ENCODE data around the gene NPY4R. TPM values are rescaled to one million over a fixed set of nuclear protein-coding genes. Genes with fewer than 3 reads are reported as not detected.
"Not testable (repeated sequence)": the region's sequence is repeated elsewhere in the genome, so short reads cannot be mapped to it uniquely, and the experiment has no call there.

Gene NPY4R
- total and polyA plus RNA-seq, 2 donors (not counting 1 experiment from before 2014, with no cell fraction given), result 0.07 TPM; not detected in 1

DNA sequence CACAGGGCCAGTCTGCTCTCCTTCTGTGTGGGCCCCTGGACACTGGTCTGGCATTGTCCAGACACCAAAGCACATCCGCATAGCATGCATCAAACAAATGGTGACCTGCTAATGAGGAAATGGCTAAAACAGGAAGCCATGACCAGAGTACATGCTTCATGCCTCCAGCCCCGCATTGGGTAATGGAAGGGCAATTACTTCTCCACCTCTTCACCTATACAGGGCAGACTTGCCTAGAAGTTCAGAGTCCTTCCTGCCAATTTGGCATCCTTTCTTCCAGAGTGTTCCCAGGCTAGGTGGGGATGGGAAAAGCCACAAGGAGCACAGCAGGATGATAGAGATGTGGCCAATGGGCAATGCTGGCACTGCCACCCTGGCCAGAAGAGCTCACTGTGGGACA lies 32.1 kb upstream of the NPY4R start:
- H3K27ac ChIP-seq (ENCODE audit: insufficient read depth, low read length); H3K36me3 ChIP-seq (ENCODE audit: control insufficient read depth, insufficient read depth, low read length); DNase-seq (ENCODE audit: low read depth in 2 of 2); H4K20me1 ChIP-seq (ENCODE audit: control insufficient read depth, extremely low read depth, insufficient read depth, low read length); H3K27me3 ChIP-seq (ENCODE audit: control insufficient read depth, insufficient read depth, low read length); H3K9ac ChIP-seq (ENCODE audit: insufficient read depth, low read length); H3K79me2 ChIP-seq (ENCODE audit: control insufficient read depth, insufficient read depth, low read length); H3K4me1 ChIP-seq (ENCODE audit: control insufficient read depth, extremely low read depth, insufficient read depth, low read length); H3K9me3 ChIP-seq (ENCODE audit: control insufficient read depth, insufficient read depth, low read depth, low read length); H3K4me2 ChIP-seq (ENCODE audit: extremely low read depth, insufficient read depth, low read length); H3K4me3 ChIP-seq (replicated peaks in 1 of 4; ENCODE audit: control extremely low read depth in 1 of 4, insufficient read depth in 1 of 4, low read depth in 3 of 4, low read length in 4 of 4); H2AFZ ChIP-seq (ENCODE audit: low read length): not testable (repeated sequence)

DNA sequence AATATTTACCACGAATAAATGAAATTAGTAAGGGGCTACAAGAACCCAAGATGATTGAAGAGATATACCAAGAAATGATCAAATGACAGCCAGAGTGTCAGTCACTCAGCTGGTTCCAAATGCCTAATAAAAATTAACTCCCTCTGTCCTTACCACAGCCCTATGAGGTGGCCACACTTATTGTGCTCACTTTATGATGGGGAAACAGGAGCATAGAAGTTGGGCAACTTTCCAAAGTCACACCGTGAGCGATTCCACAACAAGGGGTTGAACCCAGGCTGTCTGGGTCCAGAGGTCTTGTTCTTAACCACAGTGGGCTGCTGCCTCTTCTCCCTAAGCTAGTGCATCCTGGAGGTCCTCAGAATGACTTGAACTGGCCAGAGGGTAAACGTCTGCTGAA lies 31.6 kb upstream of the NPY4R start:
- not testable (repeated sequence) for H3K4me3 ChIP-seq (replicated peaks in 1 of 4; ENCODE audit: control extremely low read depth in 1 of 4, insufficient read depth in 1 of 4, low read depth in 3 of 4, low read length in 4 of 4); H3K27ac ChIP-seq (ENCODE audit: insufficient read depth, low read length); H3K4me2 ChIP-seq (ENCODE audit: extremely low read depth, insufficient read depth, low read length); DNase-seq (ENCODE audit: low read depth in 2 of 2); H3K9ac ChIP-seq (ENCODE audit: insufficient read depth, low read length); H3K36me3 ChIP-seq (ENCODE audit: control insufficient read depth, insufficient read depth, low read length); H3K4me1 ChIP-seq (ENCODE audit: control insufficient read depth, extremely low read depth, insufficient read depth, low read length); H3K9me3 ChIP-seq (ENCODE audit: control insufficient read depth, insufficient read depth, low read depth, low read length); H3K27me3 ChIP-seq (ENCODE audit: control insufficient read depth, insufficient read depth, low read length); H4K20me1 ChIP-seq (ENCODE audit: control insufficient read depth, extremely low read depth, insufficient read depth, low read length); H3K79me2 ChIP-seq (ENCODE audit: control insufficient read depth, insufficient read depth, low read length); H2AFZ ChIP-seq (ENCODE audit: low read length)

DNA sequence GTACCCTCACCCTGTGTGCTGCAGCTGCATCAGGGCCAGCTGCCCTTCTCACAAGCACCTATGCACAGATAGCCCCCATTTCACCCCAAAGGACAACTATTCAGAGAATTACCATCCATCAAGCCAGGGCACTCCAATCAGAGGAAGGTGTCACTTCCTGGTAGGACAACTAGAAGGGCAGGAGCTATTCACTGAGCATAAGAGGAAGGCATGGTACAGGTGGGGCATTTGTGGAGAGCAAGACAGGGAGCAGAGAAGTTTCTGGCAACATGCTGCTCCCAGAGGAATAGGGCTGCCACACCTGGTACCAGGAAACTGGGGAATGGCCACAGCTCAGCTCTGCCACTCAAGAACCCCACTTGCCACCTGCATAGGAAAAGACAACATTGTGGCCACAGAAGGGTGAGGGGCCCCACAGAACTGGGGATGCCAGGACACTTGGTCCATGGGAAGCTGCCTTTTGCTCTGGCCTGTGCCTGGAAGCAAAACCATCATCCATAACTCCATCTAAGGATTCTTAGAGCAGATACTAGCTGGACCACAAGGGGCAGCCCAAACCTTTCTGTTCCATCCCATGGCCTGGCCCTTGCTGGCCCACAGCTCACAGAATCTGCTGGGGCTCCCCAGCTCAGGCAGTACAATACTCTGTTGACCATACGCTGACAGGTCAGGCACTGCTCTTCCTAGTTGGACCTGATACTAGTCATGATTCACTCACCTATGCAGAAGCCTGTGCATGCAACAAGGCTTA lies 25.8 kb upstream of the NPY4R start:
- not testable (repeated sequence) for H3K4me2 ChIP-seq (ENCODE audit: extremely low read depth, insufficient read depth, low read length); H3K27me3 ChIP-seq (ENCODE audit: control insufficient read depth, insufficient read depth, low read length); H3K9me3 ChIP-seq (ENCODE audit: control insufficient read depth, insufficient read depth, low read depth, low read length); DNase-seq (ENCODE audit: low read depth in 2 of 2); H3K36me3 ChIP-seq (ENCODE audit: control insufficient read depth, insufficient read depth, low read length); H3K4me1 ChIP-seq (ENCODE audit: control insufficient read depth, extremely low read depth, insufficient read depth, low read length); H3K9ac ChIP-seq (ENCODE audit: insufficient read depth, low read length); H3K27ac ChIP-seq (ENCODE audit: insufficient read depth, low read length); H3K79me2 ChIP-seq (ENCODE audit: control insufficient read depth, insufficient read depth, low read length); H2AFZ ChIP-seq (ENCODE audit: low read length); H3K4me3 ChIP-seq (replicated peaks in 1 of 4; ENCODE audit: control extremely low read depth in 1 of 4, insufficient read depth in 1 of 4, low read depth in 3 of 4, low read length in 4 of 4); H4K20me1 ChIP-seq (ENCODE audit: control insufficient read depth, extremely low read depth, insufficient read depth, low read length)

DNA sequence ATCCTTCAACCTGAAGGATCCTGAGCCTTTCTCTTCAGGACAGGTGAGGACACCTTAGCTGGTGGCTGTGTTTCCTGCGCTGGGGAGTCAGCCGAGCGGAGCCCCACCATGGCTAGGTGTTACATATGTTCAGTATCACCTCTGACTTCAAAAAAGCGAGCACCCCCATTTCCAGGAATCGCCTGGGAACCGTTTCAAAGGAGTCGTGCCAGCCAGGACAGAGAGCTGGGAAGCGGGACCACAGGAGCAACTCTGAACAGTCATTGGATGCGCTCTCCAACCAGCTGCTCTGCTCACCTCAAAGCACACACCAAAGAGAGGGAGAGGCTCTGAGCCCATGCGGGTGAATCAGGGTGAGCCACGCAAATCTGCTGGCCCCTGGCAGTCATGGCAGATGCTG lies 24.5 kb upstream of the NPY4R start:
- H3K4me1 ChIP-seq (ENCODE audit: control insufficient read depth, extremely low read depth, insufficient read depth, low read length); H3K9me3 ChIP-seq (ENCODE audit: control insufficient read depth, insufficient read depth, low read depth, low read length); H4K20me1 ChIP-seq (ENCODE audit: control insufficient read depth, extremely low read depth, insufficient read depth, low read length); H3K4me3 ChIP-seq (replicated peaks in 1 of 4; ENCODE audit: control extremely low read depth in 1 of 4, insufficient read depth in 1 of 4, low read depth in 3 of 4, low read length in 4 of 4); H3K27ac ChIP-seq (ENCODE audit: insufficient read depth, low read length); H2AFZ ChIP-seq (ENCODE audit: low read length); H3K79me2 ChIP-seq (ENCODE audit: control insufficient read depth, insufficient read depth, low read length); H3K9ac ChIP-seq (ENCODE audit: insufficient read depth, low read length); DNase-seq (ENCODE audit: low read depth in 2 of 2); H3K36me3 ChIP-seq (ENCODE audit: control insufficient read depth, insufficient read depth, low read length); H3K27me3 ChIP-seq (ENCODE audit: control insufficient read depth, insufficient read depth, low read length); H3K4me2 ChIP-seq (ENCODE audit: extremely low read depth, insufficient read depth, low read length): not testable (repeated sequence)

DNA sequence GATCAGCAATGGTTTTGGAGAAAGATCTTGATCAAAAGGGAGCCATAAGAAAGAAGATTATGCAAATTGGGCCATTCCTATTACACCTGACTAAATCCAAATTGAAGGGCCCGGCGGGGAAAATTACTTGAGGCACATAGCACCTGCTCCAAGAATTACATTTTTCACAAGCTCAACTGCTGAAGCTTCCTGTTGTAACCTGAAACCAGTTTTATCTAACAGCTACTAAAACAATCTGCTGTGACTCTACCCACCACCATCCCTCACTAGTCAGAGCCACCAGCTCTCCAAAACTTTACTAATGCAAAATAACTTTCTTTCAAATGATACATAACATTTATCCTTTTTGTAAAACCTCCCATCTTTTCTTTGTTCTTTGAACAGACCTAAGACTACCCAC lies 20.7 kb upstream of the NPY4R start:
- not testable (repeated sequence) for H3K27ac ChIP-seq (ENCODE audit: insufficient read depth, low read length); H3K27me3 ChIP-seq (ENCODE audit: control insufficient read depth, insufficient read depth, low read length); H3K9ac ChIP-seq (ENCODE audit: insufficient read depth, low read length); H3K4me1 ChIP-seq (ENCODE audit: control insufficient read depth, extremely low read depth, insufficient read depth, low read length); H3K4me3 ChIP-seq (replicated peaks in 1 of 4; ENCODE audit: control extremely low read depth in 1 of 4, insufficient read depth in 1 of 4, low read depth in 3 of 4, low read length in 4 of 4); DNase-seq (ENCODE audit: low read depth in 2 of 2); H2AFZ ChIP-seq (ENCODE audit: low read length); H3K36me3 ChIP-seq (ENCODE audit: control insufficient read depth, insufficient read depth, low read length); H3K79me2 ChIP-seq (ENCODE audit: control insufficient read depth, insufficient read depth, low read length); H3K4me2 ChIP-seq (ENCODE audit: extremely low read depth, insufficient read depth, low read length); H4K20me1 ChIP-seq (ENCODE audit: control insufficient read depth, extremely low read depth, insufficient read depth, low read length); H3K9me3 ChIP-seq (ENCODE audit: control insufficient read depth, insufficient read depth, low read depth, low read length)

DNA sequence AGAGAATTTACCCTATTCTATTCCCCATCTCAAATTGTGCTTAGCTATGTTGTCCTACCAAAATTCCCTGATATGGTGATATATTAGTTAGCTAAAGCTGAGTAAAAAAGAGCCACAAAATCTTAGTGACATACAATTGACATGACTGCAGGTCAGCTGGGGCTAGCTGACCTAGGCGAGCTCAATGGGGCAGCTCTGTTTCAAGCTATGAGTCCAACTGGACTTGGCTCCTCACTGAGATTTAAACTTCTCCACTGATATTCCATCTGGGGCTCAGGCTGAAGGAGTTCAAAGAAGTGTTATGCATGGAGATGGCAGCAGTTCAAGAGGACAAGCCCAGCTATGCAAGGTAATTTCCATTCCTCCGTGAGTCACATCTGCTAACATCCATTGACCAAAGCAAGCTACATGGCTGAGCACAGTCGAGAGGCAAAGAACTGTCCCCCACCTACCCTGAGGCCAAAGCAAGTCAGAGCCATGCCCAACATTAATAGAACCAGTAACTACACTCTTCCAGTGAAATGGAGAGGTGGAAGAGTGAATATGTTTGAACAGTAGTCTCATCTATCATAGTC lies 9.1 kb upstream of the NPY4R start:
- not testable (repeated sequence) for H3K4me3 ChIP-seq (replicated peaks in 1 of 4; ENCODE audit: control extremely low read depth in 1 of 4, insufficient read depth in 1 of 4, low read depth in 3 of 4, low read length in 4 of 4); H3K4me2 ChIP-seq (ENCODE audit: extremely low read depth, insufficient read depth, low read length); H3K9me3 ChIP-seq (ENCODE audit: control insufficient read depth, insufficient read depth, low read depth, low read length); H3K9ac ChIP-seq (ENCODE audit: insufficient read depth, low read length); H3K27me3 ChIP-seq (ENCODE audit: control insufficient read depth, insufficient read depth, low read length); H3K4me1 ChIP-seq (ENCODE audit: control insufficient read depth, extremely low read depth, insufficient read depth, low read length); H4K20me1 ChIP-seq (ENCODE audit: control insufficient read depth, extremely low read depth, insufficient read depth, low read length); H3K79me2 ChIP-seq (ENCODE audit: control insufficient read depth, insufficient read depth, low read length); H3K27ac ChIP-seq (ENCODE audit: insufficient read depth, low read length); H3K36me3 ChIP-seq (ENCODE audit: control insufficient read depth, insufficient read depth, low read length); H2AFZ ChIP-seq (ENCODE audit: low read length)
- DNase-seq (ENCODE audit: low read depth in 2 of 2), result peak in 1 of 2 donors; percentile 0

DNA sequence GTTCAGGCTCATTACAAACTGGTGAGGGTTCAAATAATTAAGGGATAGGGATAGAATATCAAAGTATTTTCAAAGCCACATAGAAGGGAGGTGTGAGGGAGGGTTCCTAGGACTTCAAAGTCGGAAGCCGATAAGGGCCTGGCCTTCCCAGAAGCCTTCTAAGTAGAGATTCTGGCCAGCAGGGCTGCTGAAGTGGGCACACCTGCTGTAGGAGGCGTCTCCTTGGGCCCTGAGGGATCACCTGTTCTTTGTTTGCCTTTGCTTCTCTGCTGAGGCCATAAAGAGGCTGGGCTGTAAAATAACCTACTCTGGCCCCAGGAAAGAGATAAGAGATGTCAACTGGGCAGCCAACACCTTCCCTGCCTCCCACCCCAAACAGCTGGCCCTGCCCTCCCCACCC lies 8.0 kb upstream of the NPY4R start:
- not testable (repeated sequence) for H3K27me3 ChIP-seq (ENCODE audit: control insufficient read depth, insufficient read depth, low read length); H3K9ac ChIP-seq (ENCODE audit: insufficient read depth, low read length); H3K4me3 ChIP-seq (replicated peaks in 1 of 4; ENCODE audit: control extremely low read depth in 1 of 4, insufficient read depth in 1 of 4, low read depth in 3 of 4, low read length in 4 of 4); H2AFZ ChIP-seq (ENCODE audit: low read length); H4K20me1 ChIP-seq (ENCODE audit: control insufficient read depth, extremely low read depth, insufficient read depth, low read length); H3K36me3 ChIP-seq (ENCODE audit: control insufficient read depth, insufficient read depth, low read length); H3K79me2 ChIP-seq (ENCODE audit: control insufficient read depth, insufficient read depth, low read length); H3K4me1 ChIP-seq (ENCODE audit: control insufficient read depth, extremely low read depth, insufficient read depth, low read length); H3K4me2 ChIP-seq (ENCODE audit: extremely low read depth, insufficient read depth, low read length); H3K27ac ChIP-seq (ENCODE audit: insufficient read depth, low read length); H3K9me3 ChIP-seq (ENCODE audit: control insufficient read depth, insufficient read depth, low read depth, low read length); DNase-seq (ENCODE audit: low read depth in 2 of 2)

All from fibroblast of lung (primary cell).